HepG2 (cell line): ENCODE measurements around the gene ADGRV1. TPM values are rescaled to one million over a fixed set of nuclear protein-coding genes. Genes with fewer than 3 reads are reported as not detected.
"Not testable (repeated sequence)": the region's sequence is repeated elsewhere in the genome, so short reads cannot be mapped to it uniquely, and the experiment has no call there.

ENCODE experiments used
- ATAC-seq: fragments of 200-7000 bp; cut with Tn5 transposase; 3 replicates; pipeline ENCODE4 v1.9.1; 2020; ENCODE audit warnings: mild to moderate bottlenecking, moderate library complexity
- BruUV-seq: library from RNA; stranded (reverse); fragments of 400-500 nt; replicated peaks from 2 replicates; lab custom pipeline; 2021; lab: Mats Ljungman, UMichigan
- CTCF ChIA-PET: fragments of 300-600 bp; formaldehyde crosslinking; extraction: SDS; loops from one replicate; lab custom pipeline; 2021; ENCODE audit warnings: low total read pairs, inconsistent platforms, low intra/inter-chr PET ratio; lab: Yijun Ruan, JAX
- POLR2A ChIA-PET: fragments of 350-600 bp; sonication (Branson Sonifier 250); formaldehyde crosslinking; loops from one replicate; lab custom pipeline; 2020; ENCODE audit warnings: antibody characterized with exemption, inconsistent platforms; lab: Yijun Ruan, JAX
- DNase-seq: peaks from one replicate; pipeline ENCODE4 v3.0.0-alpha.2; 2015; ENCODE audit warnings: low spot score
- FAIRE-seq: peaks from 3 replicates; lab custom pipeline; 2011; peaks lifted over from hg19 to GRCh38; lab: Jason Lieb, UNC
- H2AFZ ChIP-seq: one replicate; pipeline ENCODE4 v1.6.1; 2011; ENCODE audit warnings: low read length, inconsistent platforms
- H3K27ac ChIP-seq: fragments of 300-600 bp; 3 replicates; pipeline ENCODE4 v1.8.0; 2011; ENCODE audit warnings: mixed run types, mild to moderate bottlenecking, mixed read lengths, low read length, inconsistent platforms; ENCODE audit not compliant: insufficient read depth; ENCODE audit errors: extremely low read length
- H3K27me3 ChIP-seq, 2 experiments: fragments of 200-600 bp in 1 of 2; 2 replicates in 1 of 2; 3 replicates in 1 of 2; pipeline versions ENCODE4 v1.6.0 to v1.8.0; 2011; ENCODE audit warnings: low read length in 2 of 2, mild to moderate bottlenecking in 2 of 2, moderate library complexity in 2 of 2, inconsistent platforms in 1 of 2; ENCODE audit not compliant: insufficient read depth in 2 of 2, control insufficient read depth in 1 of 2
- H3K36me3 ChIP-seq, 2 experiments: fragments of 200-600 bp in 1 of 2; replicated peaks in 1 of 2; 2 replicates in 1 of 2; 3 replicates in 1 of 2; pipeline versions ENCODE4 v1.5.1 to v1.8.0; 2011; ENCODE audit warnings: low read length in 2 of 2, inconsistent platforms in 1 of 2; ENCODE audit not compliant: insufficient read depth in 2 of 2, control insufficient read depth in 1 of 2
- H3K4me1 ChIP-seq: 2 replicates; pipeline ENCODE4 v1.5.1; 2012; ENCODE audit warnings: low read length, inconsistent platforms; ENCODE audit not compliant: insufficient read depth
- H3K4me2 ChIP-seq: 2 replicates; pipeline ENCODE4 v1.6.0; 2011; ENCODE audit warnings: low read depth, low read length, inconsistent platforms
- H3K4me3 ChIP-seq, 3 experiments: fragments of 200-600 bp in 1 of 3; sonication (generic), shearing (Covaris generic) in 1 of 3; replicated peaks in 1 of 3; 2 replicates each; pipeline ENCODE4 v1.5.1; 2011 to 2016; ENCODE audit warnings: low read length in 3 of 3, inconsistent platforms in 2 of 3, low read depth in 2 of 3, mild to moderate bottlenecking in 2 of 3, control low read depth in 1 of 3, mixed read lengths in 1 of 3; ENCODE audit not compliant: insufficient read depth in 1 of 3
- H3K79me2 ChIP-seq: one replicate; pipeline ENCODE4 v1.6.1; 2011; ENCODE audit warnings: low read length, inconsistent platforms; ENCODE audit not compliant: insufficient read depth
- H3K9ac ChIP-seq: 2 replicates; pipeline ENCODE4 v1.6.0; 2011; ENCODE audit warnings: mild to moderate bottlenecking, low read depth, low read length, inconsistent platforms; ENCODE audit not compliant: insufficient read depth
- H3K9me3 ChIP-seq: 2 replicates; pipeline ENCODE4 v1.5.1; 2012; ENCODE audit warnings: mild to moderate bottlenecking, low read length
- H4K20me1 ChIP-seq: 2 replicates; pipeline ENCODE4 v1.6.0; 2011; ENCODE audit warnings: inconsistent platforms, mild to moderate bottlenecking, low read length, moderate library complexity; ENCODE audit not compliant: insufficient read depth
- FOXA3 ChIP-seq: IDR thresholded peaks from 2 replicates; pipeline ENCODE4 v1.6.1; 2016; ENCODE audit warnings: missing genetic modification reagents, missing compliant biosample characterization
- GATA4 ChIP-seq: sonication (generic); IDR thresholded peaks from 2 replicates; pipeline ENCODE4 v1.6.1; 2016; ENCODE audit warnings: antibody characterized with exemption, low read depth, borderline replicate concordance
- ZBTB40 ChIP-seq, 2 experiments: fragments of 450-650 bp in 1 of 2; sonication (generic) in 1 of 2; formaldehyde crosslinking in 1 of 2; IDR thresholded peaks; 2 replicates each; pipeline versions ENCODE4 v1.6.1 to v1.8.0; 2016 to 2022; ENCODE audit warnings: antibody characterized with exemption in 1 of 2, mild to moderate bottlenecking in 1 of 2, missing genetic modification reagents in 1 of 2
- ZNF235 ChIP-seq: sonication (generic); formaldehyde crosslinking; IDR thresholded peaks from 2 replicates; pipeline ENCODE4 v1.8.1; 2023; ENCODE audit warnings: mild to moderate bottlenecking, missing genetic modification reagents, borderline replicate concordance
- WGBS: methylation state at CpG from one replicate; pipeline ENCODE4 v1.1.6; 2017; ENCODE audit warnings: low lambda C conversion rate; 5-methylcytosine and 5-hydroxymethylcytosine counted together
- in situ Hi-C: cut with HindIII; loops from 2 replicates; pipeline ENCODE4 v1.10.0; 2017; ENCODE audit warnings: low pct_unique_long_range_greater_than_20kb; ENCODE audit not compliant: extremely low pct_ligation_motif_present
- intact Hi-C: fragments of 100-400 bp; cut with micrococcal nuclease; formaldehyde crosslinking; loops from one replicate; pipeline ENCODE4 v1.10.0; 2022; ENCODE audit not compliant: unreplicated experiment
- polyA plus RNA-seq, 8 experiments: library from polyadenylated mRNA; depleted of rRNA in 3 of 8; stranded (reverse) in 7 of 8; unstranded in 1 of 8; fragments of >200 nt; fragmentation: Illumina TruSeq in 4 of 8; extraction: Trizol in 4 of 8; gene quantifications; 2 replicates each; pipeline versions ENCODE4 v1.2.1 to v1.2.3, GENCODE V29; 2011 to 2016; ENCODE audit warnings: low read depth in 4 of 8, missing spikeins in 1 of 8, mixed read lengths in 1 of 8; ENCODE audit not compliant: insufficient read depth in 1 of 8
- total RNA-seq, 5 experiments: library from RNA; depleted of rRNA; stranded (reverse); fragments of >200 nt; fragmentation: Illumina TruSeq; extraction: Trizol; gene quantifications; 2 replicates each; pipeline ENCODE4 v1.2.3, GENCODE V29; 2016; ENCODE audit warnings: low read depth in 1 of 5

ADGRV1 gene
- total and polyA plus RNA-seq, 2 of the 13 experiments (the other 11 are each of a cell fraction or from before 2014, with no cell fraction given) = 1.7 to 3.9 TPM

GRCh38 chr5:90575712-90576111 lies 17.1 kb downstream of the ADGRV1 start (continued):
- TF ChIP-seq GATA4 (no peak), ZNF235 (CRISPR knock-in tag) (no peak), ZBTB40 (IDR thresholded peaks at IDR 0.05) (no peak), ZBTB40 (CRISPR knock-in tag; IDR thresholded peaks at IDR 0.05) (no peak), FOXA3 (CRISPR knock-in tag) (no peak)
- TF ChIP-seq, all 625 proteins: peak for 0

- H3K9me3 ChIP-seq, H3K27ac ChIP-seq, H3K36me3 ChIP-seq, H3K9ac ChIP-seq, CTCF ChIA-PET, DNase-seq, H3K4me2 ChIP-seq, ATAC-seq, H3K4me3 ChIP-seq, in situ Hi-C loops, BruUV-seq, POLR2A ChIA-PET, FAIRE-seq, intact Hi-C loops, H3K4me1 ChIP-seq, H4K20me1 ChIP-seq, H3K79me2 ChIP-seq, H3K27me3 ChIP-seq, H2AFZ ChIP-seq: not testable (repeated sequence)
- 32% methylated on average over 3 of the region's 3 CpGs for WGBS
These were observed 18.0 kb downstream of the ADGRV1 start for GRCh38 chr5:90576566-90576965.

- H3K4me1 ChIP-seq, BruUV-seq, H3K36me3 ChIP-seq, H3K4me3 ChIP-seq, POLR2A ChIA-PET, H3K9me3 ChIP-seq, H3K79me2 ChIP-seq, H3K27me3 ChIP-seq, intact Hi-C loops, H3K9ac ChIP-seq, H4K20me1 ChIP-seq, FAIRE-seq, DNase-seq, ATAC-seq, in situ Hi-C loops, H3K4me2 ChIP-seq, H2AFZ ChIP-seq, H3K27ac ChIP-seq, CTCF ChIA-PET: not testable (repeated sequence)
- 31% methylated on average over 2 of the region's 2 CpGs for WGBS
These were observed 21.3 kb downstream of the ADGRV1 start for GRCh38 chr5:90579905-90580304.
